Measurements from ENCODE around the gene PACSIN2.
"Not testable (repeated sequence)": the region's sequence is repeated elsewhere in the genome, so short reads cannot be mapped to it uniquely, and the experiment has no call there.

PACSIN2 gene

GRCh38 chr22:43011079-43011478 is 3.9 kb downstream of the PACSIN2 start:
- DNase-seq, result no peak

- DNase-seq, result no peak
Observed at GRCh38 chr22:43009444-43009843, 5.5 kb downstream of the PACSIN2 start.

- DNase-seq, result no peak
Observed at GRCh38 chr22:43008921-43009320, 6.0 kb downstream of the PACSIN2 start.

- no peak for DNase-seq
Observed at GRCh38 chr22:43008509-43008908, 6.4 kb downstream of the PACSIN2 start.

- no peak for DNase-seq
Observed at GRCh38 chr22:43007519-43008102, 7.3 kb downstream of the PACSIN2 start.

GRCh38 chr22:43006753-43007152 is 8.2 kb downstream of the PACSIN2 start:
- no peak for DNase-seq

- DNase-seq, result no peak
Observed at GRCh38 chr22:43006016-43006505, 8.9 kb downstream of the PACSIN2 start.

- DNase-seq, result no peak
Observed at GRCh38 chr22:43005106-43005505, 9.8 kb downstream of the PACSIN2 start.

- no peak for DNase-seq
Observed at GRCh38 chr22:43004362-43005035, 10.4 kb downstream of the PACSIN2 start.

- DNase-seq, result no peak
Observed at GRCh38 chr22:43002202-43002586, 12.8 kb downstream of the PACSIN2 start.

GRCh38 chr22:43001271-43002201 is 13.4 kb downstream of the PACSIN2 start:
- no peak for DNase-seq

GRCh38 chr22:43000441-43001175 is 14.3 kb downstream of the PACSIN2 start:
- DNase-seq, result no peak

GRCh38 chr22:42997582-42998090 is 17.3 kb downstream of the PACSIN2 start:
- DNase-seq, result no peak

GRCh38 chr22:42996646-42997365 is 18.1 kb downstream of the PACSIN2 start:
- no peak for DNase-seq

- not testable (repeated sequence) for DNase-seq
Observed at GRCh38 chr22:42995654-42996053, 19.3 kb downstream of the PACSIN2 start.

GRCh38 chr22:42994917-42995562 is 19.9 kb downstream of the PACSIN2 start:
- DNase-seq, result no peak

GRCh38 chr22:42994276-42994916 is 20.6 kb downstream of the PACSIN2 start:
- no peak for DNase-seq

- no peak for DNase-seq
Observed at GRCh38 chr22:42993651-42994275, 21.2 kb downstream of the PACSIN2 start.

GRCh38 chr22:42992886-42993479 is 22.0 kb downstream of the PACSIN2 start:
- no peak for DNase-seq

GRCh38 chr22:42992092-42992491 is 22.9 kb downstream of the PACSIN2 start:
- DNase-seq, result no peak

Data from NCI-H146 (cell line).